RWPE1 (cell line): ENCODE results near the gene VMP1.

ENCODE experiments used
- CTCF ChIA-PET: fragments of 350-600 bp; sonication (Branson Sonifier 250); formaldehyde crosslinking; extraction: SDS; loops from one replicate; lab custom pipeline; 2021; lab: Yijun Ruan, JAX
- POLR2A ChIA-PET: fragments of 400-600 bp; formaldehyde crosslinking; extraction: SDS; loops from one replicate; lab custom pipeline; 2020; ENCODE audit warnings: antibody characterized with exemption; ENCODE audit not compliant: low non-redundant PET; lab: Yijun Ruan, JAX
- DNase-seq: peaks from one replicate; pipeline ENCODE4 v3.0.0; 2012; ENCODE audit warnings: low spot score
- H3K27ac ChIP-seq: fragments of 450-650 bp; 2 replicates; pipeline ENCODE4 v1.5.1; 2017
- CTCF ChIP-seq: fragments of 450-650 bp; conservative IDR thresholded peaks from 2 replicates; pipeline ENCODE4 v1.5.1; 2017; ENCODE audit warnings: low read depth, mild to moderate bottlenecking

Gene VMP1

GRCh38 chr17:59698143-59698542 is 9.3 kb upstream of the VMP1 start:
- CTCF ChIA-PET = no interaction called here
- TF ChIP-seq CTCF = no peak
- no peak overlapping the region for H3K27ac ChIP-seq
- POLR2A ChIA-PET = no interaction called here
- DNase-seq = no peak

- ChIA-PET POLR2A (no interaction called here), CTCF (no interaction called here)
- TF ChIP-seq CTCF = no peak
- DNase-seq = no peak
- no peak overlapping the region for H3K27ac ChIP-seq
These were observed 8.2 kb upstream of the VMP1 start for GRCh38 chr17:59699218-59699617.

GRCh38 chr17:59699786-59700185 is 7.7 kb upstream of the VMP1 start:
- ChIA-PET POLR2A (no interaction called here), CTCF (no interaction called here)
- no peak for TF ChIP-seq CTCF
- H3K27ac ChIP-seq = no peak overlapping the region
- DNase-seq = no peak

- H3K27ac ChIP-seq = no peak overlapping the region
- no peak for DNase-seq
- TF ChIP-seq CTCF = no peak
- ChIA-PET POLR2A (no interaction called here), CTCF (no interaction called here)
These were observed 5.2 kb upstream of the VMP1 start for GRCh38 chr17:59702304-59702703.

- peak overlapping the region; percentile 92 for H3K27ac ChIP-seq
- DNase-seq = peak; percentile 26
- no peak for TF ChIP-seq CTCF
- CTCF ChIA-PET = interaction anchor here (0.5 kb wide), 1 partner anchor 329 kb away, joined by 4 read pairs; no protein-coding TSS in a partner anchor
- POLR2A ChIA-PET = interaction anchor here (1.1 kb wide), 1 partner anchor 22 kb away, joined by 3 read pairs; no protein-coding TSS in a partner anchor
These were observed 547 bp downstream of the VMP1 start for GRCh38 chr17:59707971-59708430.

GRCh38 chr17:59711936-59712335 is 4.5 kb downstream of the VMP1 start:
- CTCF ChIA-PET = no interaction called here

More at GRCh38 chr17:59711936-59712335, 4.5 kb downstream of the VMP1 start:
- H3K27ac ChIP-seq = no peak overlapping the region
- no peak for DNase-seq
- no peak for TF ChIP-seq CTCF
- POLR2A ChIA-PET = no interaction called here
